ENCODE results near the gene ZNF74. TPM values are rescaled to one million over a fixed set of nuclear protein-coding genes. Genes with fewer than 3 reads are reported as not detected.

ZNF74 gene
- total RNA-seq, 1 experiment from 2014 or later, result 34.3 TPM

DNA sequence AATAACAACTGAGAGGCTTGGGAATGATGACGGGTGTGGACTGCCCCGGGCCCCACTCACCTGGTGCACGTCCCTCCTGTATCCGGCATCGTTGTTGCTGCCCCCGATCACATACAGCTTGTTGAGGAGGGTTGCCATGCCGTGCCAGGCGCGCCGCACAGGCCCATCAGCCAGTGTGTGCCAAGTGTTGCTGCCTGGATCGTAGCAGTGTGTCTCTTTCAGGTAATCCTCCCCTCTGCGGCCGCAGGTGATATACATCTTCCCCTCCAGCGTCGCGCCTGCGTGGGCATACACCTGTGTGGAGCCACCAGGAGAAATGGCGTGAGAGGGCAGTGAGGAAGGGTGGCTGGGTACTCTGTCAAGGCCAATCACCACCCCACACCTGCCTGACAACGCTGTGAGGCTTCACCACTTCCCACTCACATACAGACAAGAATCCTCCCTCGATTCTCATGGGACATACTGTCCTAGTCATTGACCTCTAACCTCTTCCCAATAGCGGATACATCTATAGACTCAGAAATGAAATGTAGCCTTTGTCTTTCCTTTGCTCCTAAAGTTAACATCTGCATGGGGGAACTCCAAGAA is 52.5 kb downstream of the ZNF74 start:
- no peak overlapping the region for H2BK15ac ChIP-seq (ENCODE audit: low read depth, low read length)
- no peaks in the 10 kb centered on the region for H3K9me3 ChIP-seq (ENCODE audit: control insufficient read depth, low read depth, low read length)
- H2AK5ac ChIP-seq (ENCODE audit: insufficient read length, low read length), result no peak overlapping the region
- no peak overlapping the region for H3K4me3 Mint-ChIP-seq
- no peaks in the 10 kb centered on the region for H3K23me2 ChIP-seq (ENCODE audit: insufficient read length, low read depth, low read length, poor library complexity, severe bottlenecking)
- H3K27ac Mint-ChIP-seq, result no peak overlapping the region
- no peak overlapping the region for H2BK12ac ChIP-seq (ENCODE audit: insufficient read length, low read depth, low read length)
- no peak overlapping the region for H3K4me2 ChIP-seq (ENCODE audit: insufficient read depth, insufficient read length, low read length)
- H2BK5ac ChIP-seq (ENCODE audit: insufficient read length, low read length), result no peak overlapping the region
- H3K4me1 Mint-ChIP-seq, result no peaks in the 10 kb centered on the region
- H3K23ac ChIP-seq (ENCODE audit: insufficient read length, low read depth, low read length), result no peak overlapping the region
- no peak overlapping the region for H3K4ac ChIP-seq (ENCODE audit: low read depth, low read length)
- no peaks in the 10 kb centered on the region for H3K79me1 ChIP-seq (ENCODE audit: insufficient read depth, low read depth, low read length, poor library complexity, severe bottlenecking)
- H4K5ac ChIP-seq (ENCODE audit: insufficient read length, low read depth, low read length), result no peak overlapping the region
- no peak overlapping the region for H3K9ac ChIP-seq (ENCODE audit: extremely low read depth, insufficient read length, low read length)
- H3K36me3 Mint-ChIP-seq (ENCODE audit: insufficient read depth in 1 of 3, low read depth in 3 of 3), result peaks cover 2 to 4% (median 3%) of the 10 kb centered on the region in 3 experiments; a peak in 3 of 7 replicates
- peaks cover 2% of the 10 kb centered on the region for H3K27me3 Mint-ChIP-seq (ENCODE audit: low read depth)
- no peak for DNase-seq
- H4K8ac ChIP-seq (replicated peaks; ENCODE audit: insufficient read length, low read depth, low read length), result no peak overlapping the region
- no peaks in the 10 kb centered on the region for H3K27me3 ChIP-seq (ENCODE audit: insufficient read depth, low read length)
- no peak overlapping the region for H3K27ac ChIP-seq (ENCODE audit: insufficient read length, low read depth, low read length)
- H3T11ph ChIP-seq (ENCODE audit: low read length), result no peak overlapping the region
- H4K20me1 ChIP-seq (ENCODE audit: control insufficient read depth, insufficient read depth, insufficient read length), result no peaks in the 10 kb centered on the region
- H4K91ac ChIP-seq (ENCODE audit: insufficient read length, low read depth, low read length), result no peak overlapping the region
- H2BK20ac ChIP-seq (ENCODE audit: low read depth, low read length, poor library complexity, severe bottlenecking), result no peak overlapping the region
- H3K9me3 Mint-ChIP-seq, result peaks cover 0 to 2% of the 10 kb centered on the region in 2 experiments; a peak in 1 of 5 replicates
- no peak overlapping the region for H3K14ac ChIP-seq (ENCODE audit: insufficient read depth, low read length)
- no peak overlapping the region for H2BK120ac ChIP-seq (ENCODE audit: low read depth, low read length, poor library complexity, severe bottlenecking)
- no peak overlapping the region for H2AFZ ChIP-seq (ENCODE audit: low read length)
- no peak overlapping the region for H3K18ac ChIP-seq (ENCODE audit: insufficient read length, low read depth, low read length)
- WGBS (ENCODE audit: extremely low coverage, insufficient read length, low lambda C conversion rate), result no CpG with 5 or more reads among the region's 21 CpGs
- H3K79me2 ChIP-seq (ENCODE audit: insufficient read depth, low read length), result no peaks in the 10 kb centered on the region
- no peak overlapping the region for H3K56ac ChIP-seq (ENCODE audit: insufficient read length, low read depth, low read length)
- no peaks in the 10 kb centered on the region for H3K4me1 ChIP-seq (ENCODE audit: insufficient read depth, low read length)
- TF ChIP-seq, protein P1, sequence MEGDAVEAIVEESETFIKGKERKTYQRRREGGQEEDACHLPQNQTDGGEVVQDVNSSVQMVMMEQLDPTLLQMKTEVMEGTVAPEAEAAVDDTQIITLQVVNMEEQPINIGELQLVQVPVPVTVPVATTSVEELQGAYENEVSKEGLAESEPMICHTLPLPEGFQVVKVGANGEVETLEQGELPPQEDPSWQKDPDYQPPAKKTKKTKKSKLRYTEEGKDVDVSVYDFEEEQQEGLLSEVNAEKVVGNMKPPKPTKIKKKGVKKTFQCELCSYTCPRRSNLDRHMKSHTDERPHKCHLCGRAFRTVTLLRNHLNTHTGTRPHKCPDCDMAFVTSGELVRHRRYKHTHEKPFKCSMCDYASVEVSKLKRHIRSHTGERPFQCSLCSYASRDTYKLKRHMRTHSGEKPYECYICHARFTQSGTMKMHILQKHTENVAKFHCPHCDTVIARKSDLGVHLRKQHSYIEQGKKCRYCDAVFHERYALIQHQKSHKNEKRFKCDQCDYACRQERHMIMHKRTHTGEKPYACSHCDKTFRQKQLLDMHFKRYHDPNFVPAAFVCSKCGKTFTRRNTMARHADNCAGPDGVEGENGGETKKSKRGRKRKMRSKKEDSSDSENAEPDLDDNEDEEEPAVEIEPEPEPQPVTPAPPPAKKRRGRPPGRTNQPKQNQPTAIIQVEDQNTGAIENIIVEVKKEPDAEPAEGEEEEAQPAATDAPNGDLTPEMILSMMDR (conservative IDR thresholded peaks at IDR 0.05), result no peak

Data from H9 (cell line).